GM04503 (cell line): ENCODE measurements around the gene ACSL1.

ENCODE experiments used
- DNase-seq: peaks from one replicate; pipeline ENCODE4 v3.0.0-alpha.2; 2012; ENCODE audit warnings: low read depth

Gene ACSL1

GRCh38 chr4:184838249-184839074 lies 12.7 kb upstream of the ACSL1 start:
- DNase-seq: no peak

DNA sequence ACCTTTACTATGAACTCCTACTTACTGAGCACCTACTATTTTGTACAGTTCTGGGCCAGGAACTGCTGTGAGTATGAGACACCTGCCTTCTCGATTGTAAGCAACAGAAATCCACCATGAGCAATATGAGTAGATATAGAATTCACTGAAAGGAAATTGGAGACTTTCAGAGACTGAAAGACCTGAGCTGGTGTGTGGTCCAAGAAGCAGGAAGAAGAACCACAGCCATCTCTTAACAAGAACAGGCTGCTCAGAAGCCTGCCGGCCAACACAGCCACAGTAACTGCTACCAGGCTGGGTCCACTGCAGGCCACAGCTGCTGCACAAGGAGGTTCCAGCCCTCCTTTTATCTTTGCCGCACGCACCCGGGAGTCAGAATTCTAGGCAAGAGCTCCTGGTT lies 10.8 kb upstream of the ACSL1 start:
- no peak for DNase-seq

DNA sequence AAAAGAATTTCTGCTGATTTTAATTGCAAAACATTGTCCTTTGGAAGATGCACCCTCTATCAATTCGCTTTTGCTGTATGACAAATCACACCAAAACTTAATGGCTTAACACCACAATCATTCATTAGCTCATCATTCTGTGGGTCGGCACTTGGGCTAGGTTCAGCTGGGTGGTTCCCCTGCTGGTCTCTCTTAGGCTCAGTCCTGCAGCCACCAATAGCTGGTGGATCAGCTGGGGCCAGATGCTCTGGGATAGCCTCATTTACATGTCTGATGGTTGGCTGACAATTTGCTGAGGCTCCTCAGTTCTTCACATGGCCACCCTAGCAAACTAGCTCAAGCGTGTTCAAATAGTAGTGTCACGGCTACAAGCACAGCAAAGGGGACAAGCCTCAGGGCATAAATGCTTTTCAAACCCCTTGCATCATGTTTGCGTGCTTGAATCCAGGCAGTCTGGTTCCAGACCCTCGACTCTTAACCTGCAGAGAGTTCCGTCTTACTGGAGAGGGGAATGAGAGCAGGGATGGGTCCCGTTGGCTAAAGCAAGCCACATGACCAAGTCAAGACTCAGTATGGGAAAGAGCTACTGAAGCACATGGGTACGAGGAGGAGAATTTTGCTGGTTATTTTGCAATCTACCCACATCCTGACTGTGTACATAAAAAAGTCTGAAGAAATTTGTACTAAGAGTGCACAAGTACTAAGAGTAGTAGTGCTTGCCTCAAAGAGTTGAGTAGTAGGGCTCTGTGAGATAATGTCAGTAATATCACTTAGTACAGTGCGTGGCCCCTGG lies 7.5 kb upstream of the ACSL1 start:
- DNase-seq: no peak

DNA sequence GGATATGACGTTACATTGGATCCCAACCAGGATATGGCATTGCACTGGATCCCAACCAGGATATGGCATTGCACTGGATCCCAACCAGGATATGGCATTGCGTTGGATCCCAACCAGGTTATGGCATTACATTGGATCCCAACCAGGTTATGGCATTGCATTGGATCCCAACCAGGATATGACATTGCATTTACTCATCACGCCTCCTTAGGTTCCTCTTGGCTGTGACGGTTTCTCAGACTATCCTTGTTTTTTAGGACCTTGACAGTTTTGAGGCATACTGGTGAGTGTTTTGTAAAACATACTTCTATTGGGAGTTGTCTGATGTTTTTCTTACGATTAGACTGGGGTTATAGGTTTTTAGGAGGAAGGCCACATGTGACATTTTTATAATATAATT lies 5.4 kb upstream of the ACSL1 start:
- no peak for DNase-seq

GRCh38 chr4:184826691-184827270 lies 1.0 kb upstream of the ACSL1 start:
- DNase-seq: no peak

DNA sequence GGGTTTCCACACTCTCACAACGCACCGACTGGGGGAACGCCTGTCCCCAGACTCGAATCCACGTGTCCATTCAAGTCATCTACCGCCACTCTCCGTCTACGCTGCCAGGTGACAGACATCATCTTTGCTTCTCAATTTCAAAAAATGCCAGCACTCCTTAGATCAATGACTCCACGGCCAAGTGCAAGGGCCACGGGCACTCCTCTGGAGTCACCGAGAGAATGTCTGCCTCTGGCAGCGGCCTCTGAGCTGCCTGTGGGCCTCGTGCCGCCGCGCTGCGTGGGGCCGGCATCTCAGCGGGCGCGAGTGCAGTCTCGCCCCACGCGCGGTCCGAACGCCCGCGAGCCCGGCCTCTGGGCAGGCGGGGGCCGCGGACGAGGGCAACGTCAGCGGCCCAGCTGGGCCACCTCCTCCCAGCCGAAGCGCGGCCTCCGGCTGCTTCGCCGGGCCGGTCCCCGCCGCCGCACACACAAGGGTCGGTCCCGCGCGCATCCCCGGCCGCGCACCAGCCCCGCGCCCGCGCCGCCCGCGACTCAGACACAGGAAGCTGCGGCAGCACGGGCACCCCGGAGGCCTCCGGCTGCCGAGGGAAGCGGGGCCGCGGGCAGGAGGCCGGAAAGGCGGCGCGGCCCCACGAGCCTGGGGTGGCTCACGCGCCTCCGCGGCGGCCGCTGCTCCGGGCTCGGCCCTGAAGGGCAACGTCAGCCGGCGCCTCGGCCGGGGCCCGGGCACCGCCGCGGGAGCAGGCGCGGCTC lies 450 bp downstream of the ACSL1 start:
- DNase-seq: no peak

DNA sequence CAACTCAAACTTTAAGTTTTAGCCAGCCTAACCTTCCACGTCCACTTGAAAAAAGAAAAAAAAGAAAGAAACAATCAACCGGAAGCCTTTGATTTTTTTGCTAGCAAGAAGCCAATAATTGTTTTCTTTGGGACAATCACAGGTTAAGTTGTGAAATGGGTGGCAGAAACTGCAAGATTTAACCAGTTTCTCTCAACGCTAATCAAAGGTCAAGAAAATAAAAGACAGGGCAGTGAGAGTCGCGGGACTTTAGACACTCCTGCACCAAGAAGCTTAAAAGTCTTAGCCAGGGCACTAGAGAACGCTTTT lies 1.0 kb downstream of the ACSL1 start:
- no peak for DNase-seq

DNA sequence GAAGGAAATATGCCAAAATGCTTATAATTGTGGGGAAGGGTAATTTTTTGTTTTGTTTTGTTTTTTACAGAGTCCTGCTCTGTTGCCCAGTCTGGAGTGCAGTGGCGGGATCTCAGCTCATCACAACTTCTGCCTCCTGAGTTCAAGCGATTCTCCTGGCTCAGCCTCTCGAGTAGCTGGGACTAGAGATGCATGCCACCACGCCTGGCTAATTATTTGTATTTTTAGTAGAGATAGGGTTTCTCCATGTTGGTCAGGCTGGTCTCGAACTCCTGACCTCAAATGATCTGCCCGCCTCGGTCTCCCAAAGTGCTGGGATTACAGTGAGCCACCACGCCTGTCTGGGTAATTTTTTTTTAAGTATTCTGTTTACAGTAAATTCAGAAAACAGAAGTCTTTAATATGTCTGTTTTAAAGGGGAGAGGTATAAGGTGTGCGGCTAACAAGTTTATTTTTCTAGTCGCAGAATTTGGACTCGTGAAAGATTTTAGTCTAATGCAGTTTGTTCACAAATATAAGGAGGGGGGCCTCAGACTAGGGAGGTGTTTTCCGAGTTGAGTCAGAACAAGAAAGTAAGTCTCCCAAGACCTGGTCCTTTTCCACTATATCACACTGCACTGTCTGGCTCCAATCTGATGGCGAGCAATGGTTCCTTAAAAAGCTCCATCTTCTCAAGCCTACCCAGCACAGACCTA lies 1.5 kb downstream of the ACSL1 start:
- DNase-seq: no peak

DNA sequence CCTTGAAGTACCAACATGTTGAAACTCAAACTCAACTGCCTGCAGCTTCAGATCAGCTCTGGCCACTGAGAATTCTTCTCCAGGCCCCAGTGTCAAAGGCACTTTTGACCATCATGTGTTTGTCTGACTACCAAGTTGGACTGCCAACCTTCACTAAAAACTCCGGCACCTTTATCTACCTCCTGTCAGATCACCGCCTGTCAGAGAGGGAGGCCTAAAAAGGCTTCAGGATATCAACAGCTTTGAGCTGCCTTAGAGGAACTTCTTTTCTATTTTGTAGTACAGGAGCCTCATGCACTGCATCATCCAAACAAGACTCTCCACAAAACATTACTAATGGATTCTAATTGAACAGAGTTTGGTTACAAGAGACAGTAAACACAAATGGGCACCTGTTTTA lies 2.8 kb downstream of the ACSL1 start:
- no peak for DNase-seq

DNA sequence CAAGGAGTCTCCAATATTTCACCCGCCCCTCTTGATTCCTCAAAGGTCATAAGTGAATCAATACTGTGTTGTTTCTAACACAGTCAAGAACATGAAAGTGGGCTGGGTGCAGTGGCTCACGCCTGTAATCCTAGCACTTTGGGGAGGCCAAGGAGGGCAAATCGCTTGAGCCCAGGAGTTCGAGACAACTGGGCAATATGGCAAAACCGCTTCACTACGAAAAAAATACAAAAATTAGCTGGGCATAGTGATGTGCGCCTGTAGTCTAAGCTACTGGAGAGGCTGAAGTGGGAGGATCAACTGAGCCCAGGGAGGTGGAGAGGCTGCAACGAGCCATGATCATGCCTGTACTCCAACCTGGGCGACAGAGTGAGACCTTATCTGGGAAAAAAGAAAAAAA lies 3.4 kb downstream of the ACSL1 start:
- DNase-seq: no peak

- DNase-seq: no peak
Measured at GRCh38 chr4:184821242-184821641, 4.5 kb downstream of the ACSL1 start.

DNA sequence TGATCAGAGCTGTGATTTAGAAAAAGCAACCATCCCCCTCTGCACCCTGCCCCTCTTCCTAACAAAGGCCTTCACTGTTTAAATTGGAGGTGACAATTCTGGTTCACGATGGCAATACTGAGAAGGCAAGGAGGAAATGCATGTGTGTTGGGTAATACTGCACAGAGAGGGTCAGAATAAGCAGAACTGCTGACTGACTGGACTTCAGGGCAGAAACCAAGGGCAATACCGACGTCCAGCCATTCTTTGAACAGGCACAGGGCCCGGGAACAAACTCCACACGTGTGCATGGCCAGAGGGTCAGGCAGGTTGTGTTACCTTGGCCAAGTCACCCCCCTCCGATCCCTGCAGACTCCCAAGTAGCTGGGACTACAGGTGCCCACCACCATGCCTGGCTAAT lies 6.0 kb downstream of the ACSL1 start:
- no peak for DNase-seq

DNA sequence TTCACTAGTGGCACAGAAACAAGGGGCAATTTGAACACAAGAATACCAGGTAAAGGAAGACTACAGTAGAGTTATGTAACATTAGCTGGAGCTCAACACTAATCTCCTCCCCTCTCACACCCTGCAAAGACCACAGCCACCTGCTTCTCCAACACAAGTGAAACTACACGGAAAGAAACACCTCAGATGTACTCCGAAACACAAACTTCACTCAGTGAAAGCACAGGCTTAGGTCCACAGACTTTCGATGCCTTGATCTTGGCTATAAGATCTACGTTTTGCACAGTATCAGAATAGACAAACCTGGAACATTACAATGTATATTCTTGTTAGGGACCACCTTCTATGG lies 7.6 kb downstream of the ACSL1 start:
- no peak for DNase-seq

DNA sequence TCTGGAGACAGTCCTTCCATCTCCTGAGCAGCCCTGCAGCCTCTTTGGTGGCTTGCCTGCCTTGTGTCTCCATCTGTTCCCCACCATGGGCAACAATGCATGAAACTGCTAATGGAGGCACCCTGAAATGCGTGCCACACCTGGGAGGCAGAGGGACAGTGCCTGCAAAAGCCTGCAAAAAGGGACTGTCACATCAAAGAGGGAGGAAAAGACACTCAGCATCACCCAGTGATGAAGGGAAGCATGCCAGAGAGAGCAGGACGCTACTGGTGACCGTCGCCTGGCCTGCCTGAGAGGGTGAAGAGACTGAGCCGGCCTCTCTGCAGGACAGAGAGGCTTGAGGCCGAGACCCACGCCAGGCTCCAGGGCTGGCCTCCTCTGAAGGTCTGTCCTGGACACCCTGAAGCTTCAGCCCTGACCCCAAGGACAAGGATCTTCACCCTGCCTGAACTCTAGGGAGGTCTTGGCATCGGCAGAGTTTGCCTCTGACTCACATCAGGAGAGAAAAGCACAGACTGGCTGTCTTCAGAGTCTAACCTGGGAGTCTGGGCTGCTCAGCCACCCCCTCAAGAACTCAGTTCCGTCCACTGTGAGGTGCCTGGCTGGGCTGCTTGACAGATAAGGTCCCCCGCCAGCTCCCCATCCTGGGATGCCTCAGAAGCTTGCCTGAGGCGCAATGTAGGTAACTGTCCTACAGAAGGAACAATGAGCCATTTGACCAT lies 8.1 kb downstream of the ACSL1 start:
- DNase-seq: no peak

GRCh38 chr4:184816962-184817361 lies 8.8 kb downstream of the ACSL1 start:
- no peak for DNase-seq

DNA sequence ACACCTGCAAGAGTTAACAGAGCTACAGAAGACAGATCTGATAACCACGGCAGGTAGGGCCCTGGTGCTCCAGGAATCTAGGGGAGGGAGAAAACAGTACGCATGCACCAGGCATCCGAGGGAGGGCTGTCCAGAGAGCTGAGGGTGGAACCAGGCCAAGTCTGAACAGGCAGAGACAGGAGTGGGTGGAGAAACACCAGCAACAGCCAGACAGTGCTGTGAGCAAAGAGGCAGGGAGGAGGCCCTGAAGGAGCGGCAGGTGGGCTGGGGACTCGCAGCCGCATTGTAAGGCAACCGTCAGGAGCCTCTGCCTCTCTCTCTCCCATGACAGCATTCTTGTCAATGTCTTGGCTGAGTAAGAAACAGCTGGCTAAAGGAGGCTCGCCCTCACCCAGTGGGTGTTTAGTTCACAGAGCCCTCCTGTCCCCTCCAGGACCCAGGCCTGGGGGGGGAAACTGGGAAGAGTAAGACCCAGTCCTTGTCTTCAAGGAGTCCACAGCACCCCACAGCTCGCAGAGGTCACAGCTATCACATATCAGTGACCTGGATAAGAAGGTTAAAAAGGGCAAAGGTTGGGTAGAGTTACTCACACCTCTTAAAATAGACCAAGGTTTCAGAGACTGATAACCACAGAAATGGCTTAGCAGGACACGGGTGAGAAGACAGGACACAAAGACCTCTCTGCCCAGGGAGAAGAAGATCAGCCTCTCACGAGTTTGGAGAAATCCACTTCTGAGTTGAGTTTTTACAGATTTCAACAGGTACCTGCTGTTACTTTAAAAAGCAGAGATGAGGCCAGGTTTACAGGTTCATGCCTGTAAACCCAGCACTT lies 10.5 kb downstream of the ACSL1 start:
- DNase-seq: no peak

GRCh38 chr4:184814686-184815045 lies 11.1 kb downstream of the ACSL1 start:
- no peak for DNase-seq

DNA sequence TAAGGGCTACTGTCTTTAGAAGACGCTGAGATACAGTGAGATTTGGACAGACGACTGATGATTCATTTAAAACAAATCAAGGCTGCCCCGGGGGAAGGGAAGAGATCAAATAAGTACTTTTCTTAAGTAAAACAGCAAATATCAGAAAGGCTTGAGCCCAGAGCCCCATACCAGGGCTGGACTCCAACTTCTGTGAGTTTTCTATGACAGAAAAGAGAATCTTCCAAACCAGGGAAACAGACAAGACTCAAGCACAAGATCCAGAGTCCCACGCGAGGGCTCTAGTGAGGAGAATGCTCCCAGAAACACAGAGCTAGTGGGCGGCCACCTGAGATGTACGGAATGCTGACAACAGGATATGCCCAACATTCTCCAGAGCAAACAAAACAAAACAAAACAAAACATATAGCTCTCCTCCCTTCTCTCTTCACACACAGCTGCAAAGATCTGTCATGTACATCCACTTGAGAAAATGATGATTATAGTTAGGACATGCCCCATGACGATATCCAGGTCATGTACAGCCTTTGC lies 13.1 kb downstream of the ACSL1 start:
- DNase-seq: no peak

GRCh38 chr4:184812199-184812542 lies 13.6 kb downstream of the ACSL1 start:
- no peak for DNase-seq

DNA sequence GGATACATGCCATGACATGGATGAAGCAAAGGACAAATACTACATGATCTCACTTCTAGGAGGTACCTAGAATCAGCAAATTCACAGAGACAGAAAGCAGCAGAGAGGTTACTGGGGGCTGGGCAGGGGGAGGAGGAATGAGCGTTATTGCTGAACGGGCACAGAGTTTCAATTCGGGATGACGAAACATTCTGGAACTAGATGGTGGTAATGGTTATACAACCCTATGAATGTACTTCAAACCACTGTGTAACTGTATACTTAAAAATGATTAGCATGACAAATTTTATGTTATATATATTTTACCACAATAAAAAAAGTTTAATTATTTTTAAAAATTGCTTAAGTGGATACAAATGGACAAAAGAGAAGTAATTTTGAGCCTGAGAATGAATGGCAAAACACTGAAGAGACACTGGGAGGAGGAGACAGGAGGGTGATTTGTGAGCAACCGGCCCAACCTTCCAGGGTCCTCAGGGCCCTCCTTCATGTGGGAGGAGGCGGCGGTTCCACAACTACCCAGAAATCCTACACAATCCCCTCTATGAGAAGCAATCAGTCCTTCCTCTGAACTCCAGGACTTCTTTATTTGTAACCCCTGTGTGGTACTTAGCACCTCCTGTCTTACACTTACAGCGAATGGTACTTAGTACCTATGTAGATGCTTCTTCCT lies 14.1 kb downstream of the ACSL1 start:
- DNase-seq: no peak
